HCT116 (cell line): Measurements from ENCODE around the gene DENND5B. TPM values are rescaled to one million over a fixed set of nuclear protein-coding genes. Genes with fewer than 3 reads are reported as not detected.

Experiments used
- ATAC-seq: fragments of 200-7000 bp; cut with Tn5 transposase; 2 replicates; pipeline ENCODE4 v1.9.1; 2020; ENCODE audit warnings: mild to moderate bottlenecking, moderate library complexity
- BruUV-seq: library from RNA; stranded (reverse); fragments of 400-500 nt; replicated peaks from 2 replicates; lab custom pipeline; 2021; lab: Mats Ljungman, UMichigan
- CTCF ChIA-PET: fragments of 300-600 bp; sonication (Branson Sonifier 250); formaldehyde crosslinking; loops from one replicate; lab custom pipeline; 2021; ENCODE audit warnings: antibody characterized with exemption; lab: Charles Lee
- POLR2A ChIA-PET: fragments of 300-600, 350-600 bp; sonication (Branson Sonifier 250); formaldehyde crosslinking; loops from one replicate; lab custom pipeline; 2021; ENCODE audit warnings: antibody characterized with exemption; lab: Charles Lee
- RAD21 ChIA-PET, 2 experiments: fragments of 300-600 bp; sonication (Branson Sonifier 250); formaldehyde crosslinking; loops; one replicate each; lab custom pipeline; 2023; ENCODE audit warnings: low total read pairs in 2 of 2; ENCODE audit not compliant: uncharacterized antibody in 2 of 2, unreplicated experiment in 2 of 2, low non-redundant PET in 1 of 2; lab: Charles Lee
- DNase-seq: peaks from one replicate; pipeline ENCODE4 v3.0.0-alpha.2; 2010; ENCODE audit warnings: low read depth, low spot score
- H2AFZ ChIP-seq: fragments of 200-600 bp; shearing (Covaris generic), sonication (generic); 2 replicates; pipeline ENCODE4 v1.6.1; 2017; ENCODE audit warnings: low read depth, mixed run types, mixed read lengths, antibody characterized with exemption, low read length; ENCODE audit not compliant: poor library complexity, severe bottlenecking
- H3K27ac ChIP-seq: 2 replicates; pipeline ENCODE4 v1.5.1; 2012; ENCODE audit warnings: low read depth, low read length
- H3K27me3 ChIP-seq: fragments of 200-600 bp; sonication (generic); 2 replicates; pipeline ENCODE4 v1.6.1; 2016; ENCODE audit warnings: mixed run types, low read length, mixed read lengths; ENCODE audit not compliant: insufficient read depth
- H3K36me3 ChIP-seq, 2 experiments: fragments of 200-500 bp in 1 of 2; fragments of 200-600 bp in 1 of 2; sonication (Bioruptor generic) in 1 of 2; sonication (generic) in 1 of 2; 2 replicates each; pipeline versions ENCODE4 v1.5.1 to v1.6.1; 2014 to 2016; ENCODE audit warnings: low read length in 2 of 2, inconsistent platforms in 1 of 2, mixed read lengths in 1 of 2, mixed run types in 1 of 2; ENCODE audit not compliant: insufficient read depth in 2 of 2, control insufficient read depth in 1 of 2
- H3K4me1 ChIP-seq, 2 experiments: fragments of 200-600 bp in 1 of 2; sonication (generic) in 1 of 2; 2 replicates each; pipeline versions ENCODE4 v1.5.1 to v1.6.1; 2012 to 2017; ENCODE audit warnings: low read length in 2 of 2, inconsistent platforms in 1 of 2, mild to moderate bottlenecking in 1 of 2, mixed read lengths in 1 of 2, mixed run types in 1 of 2, moderate library complexity in 1 of 2; ENCODE audit not compliant: insufficient read depth in 2 of 2, control insufficient read depth in 1 of 2
- H3K4me2 ChIP-seq: fragments of 200-600 bp; sonication (generic); 2 replicates; pipeline ENCODE4 v1.6.1; 2017; ENCODE audit warnings: mixed run types, low read length, mixed read lengths
- H3K4me3 ChIP-seq, 2 experiments: fragments of 200-600 bp in 1 of 2; sonication (generic) in 1 of 2; replicated peaks in 1 of 2; 2 replicates each; pipeline ENCODE4 v1.5.1; 2011 to 2016; ENCODE audit warnings: low read length in 2 of 2, control low read depth in 1 of 2, low read depth in 1 of 2, mild to moderate bottlenecking in 1 of 2, mixed read lengths in 1 of 2, mixed run types in 1 of 2
- H3K79me2 ChIP-seq: fragments of 200-600 bp; sonication (generic); 2 replicates; pipeline ENCODE4 v1.6.1; 2017; ENCODE audit warnings: mild to moderate bottlenecking, mixed run types, low read length, moderate library complexity, mixed read lengths; ENCODE audit not compliant: insufficient read depth
- H3K9ac ChIP-seq: fragments of 200-600 bp; sonication (generic); 2 replicates; pipeline ENCODE4 v1.6.1; 2016; ENCODE audit warnings: low read length, mixed read lengths
- H3K9me2 ChIP-seq: fragments of 200-600 bp; sonication (generic), shearing (Covaris generic); 2 replicates; pipeline ENCODE4 v1.6.1; 2017; ENCODE audit warnings: mixed run types, mild to moderate bottlenecking, moderate library complexity; ENCODE audit not compliant: insufficient read depth
- H3K9me3 ChIP-seq, 2 experiments: fragments of 200-500 bp in 1 of 2; fragments of 200-600 bp in 1 of 2; sonication (Bioruptor generic) in 1 of 2; sonication (generic) in 1 of 2; 2 replicates each; pipeline ENCODE4 v1.6.1; 2014 to 2017; ENCODE audit warnings: low read length in 2 of 2, mixed read lengths in 2 of 2, inconsistent platforms in 1 of 2, low read depth in 1 of 2, mild to moderate bottlenecking in 1 of 2, mixed run types in 1 of 2, moderate library complexity in 1 of 2; ENCODE audit not compliant: control insufficient read depth in 1 of 2, insufficient read depth in 1 of 2
- H4K20me1 ChIP-seq: fragments of 200-600 bp; sonication (generic), shearing (Covaris generic); 2 replicates; pipeline ENCODE4 v1.6.1; 2017; ENCODE audit warnings: mixed run types, mild to moderate bottlenecking, moderate library complexity; ENCODE audit not compliant: insufficient read depth
- ATF3 ChIP-seq: IDR thresholded peaks from 2 replicates; pipeline ENCODE4 v1.6.1; 2012
- CBX3 ChIP-seq: IDR thresholded peaks from 2 replicates; pipeline ENCODE4 v1.6.1; 2012; ENCODE audit warnings: low read depth
- CEBPB ChIP-seq: IDR thresholded peaks from 2 replicates; pipeline ENCODE4 v1.6.1; 2012; ENCODE audit warnings: low read depth
- ELF1 ChIP-seq: IDR thresholded peaks from 2 replicates; pipeline ENCODE4 v1.6.1; 2012; ENCODE audit warnings: low read depth, borderline replicate concordance
- EZH2phosphoT487 ChIP-seq: fragments of 200-600 bp; IDR thresholded peaks from 2 replicates; pipeline ENCODE4 v1.6.1; 2018; ENCODE audit warnings: antibody characterized with exemption, borderline replicate concordance
- FOSL1 ChIP-seq: IDR thresholded peaks from 2 replicates; pipeline ENCODE4 v1.6.1; 2012; ENCODE audit warnings: low read depth
- POLR2A ChIP-seq: IDR thresholded peaks from 2 replicates; pipeline ENCODE4 v1.7.0; 2011; ENCODE audit warnings: borderline replicate concordance; ENCODE audit not compliant: insufficient read depth, insufficient read length; ENCODE audit errors: extremely low read depth
- POLR2AphosphoS5 ChIP-seq: IDR thresholded peaks from 2 replicates; pipeline ENCODE4 v1.6.1; 2011; ENCODE audit warnings: mild to moderate bottlenecking, low read depth, low read length, moderate library complexity
- RAD21 ChIP-seq: IDR thresholded peaks from 2 replicates; pipeline ENCODE4 v1.6.1; 2012; ENCODE audit warnings: low read depth, mild to moderate bottlenecking
- REST ChIP-seq: IDR thresholded peaks from 2 replicates; pipeline ENCODE4 v1.6.1; 2012; ENCODE audit warnings: low read depth
- SRF ChIP-seq: IDR thresholded peaks from 2 replicates; pipeline ENCODE4 v1.6.1; 2012; ENCODE audit warnings: low read depth
- YY1 ChIP-seq: IDR thresholded peaks from 2 replicates; pipeline ENCODE4 v1.6.1; 2011; ENCODE audit warnings: low read length, low read depth, moderate library complexity, mild to moderate bottlenecking; ENCODE audit not compliant: insufficient replicate concordance; ENCODE audit errors: extremely low read depth
- ZNF274 ChIP-seq: fragments of 200-500 bp; sonication (Bioruptor generic); IDR thresholded peaks from 2 replicates; pipeline ENCODE4 v1.6.1; 2014; ENCODE audit warnings: mild to moderate bottlenecking, low read depth, low read length, inconsistent platforms
- intact Hi-C: fragments of 100-400 bp; cut with micrococcal nuclease; formaldehyde crosslinking; loops from 2 replicates; pipeline ENCODE4 v1.10.0; 2022
- total RNA-seq: library from RNA; stranded (reverse); gene quantifications from one replicate; pipeline ENCODE4 v1.2.1, GENCODE V29; 2021; ENCODE audit not compliant: unreplicated experiment

The DENND5B gene
- total RNA-seq, 1 experiment from 2014 or later, result 19.2 TPM

GRCh38 chr12:31471051-31471450 is 119.9 kb downstream of the DENND5B start:
- Histone ChIP-seq H3K27ac (peak overlapping the region; percentile 76), H2AFZ (no peak overlapping the region)
- ATAC-seq, result no peak

More at GRCh38 chr12:31471051-31471450, 119.9 kb downstream of the DENND5B start:
- no peak overlapping the region for H3K4me3 ChIP-seq
- H3K27me3 ChIP-seq, result no peaks in the 10 kb centered on the region
- no peaks in the 10 kb centered on the region for H4K20me1 ChIP-seq
- POLR2A ChIA-PET, result no interaction called here
- RAD21 ChIA-PET, result interaction anchor here (0.5 to 1.0 kb wide), 4 partner anchors 50 to 120 kb away, joined by 3 to 5 read pairs (median 4); partner anchors contain the start of gene DENND5B (in 1 of the 2)
- no peak for DNase-seq
- peak overlapping the region; percentile 31; the same call in 1 of the 2 replicates for H3K4me2 ChIP-seq
- no TSS peak for BruUV-seq
- H3K4me1 ChIP-seq, result peaks cover 39 to 48% of the 10 kb centered on the region in 2 experiments
- no peaks in the 10 kb centered on the region for H3K9me3 ChIP-seq
- no peak for TF ChIP-seq CEBPB
- no peak for TF ChIP-seq CBX3
- TF ChIP-seq POLR2A, result no peak
- TF ChIP-seq ELF1, result no peak
- TF ChIP-seq FOSL1, result no peak
- no peak for TF ChIP-seq REST
- no peak for TF ChIP-seq POLR2AphosphoS5
- TF ChIP-seq SRF, result no peak
- TF ChIP-seq ATF3, result no peak
- no peak for TF ChIP-seq EZH2phosphoT487
- no peak for TF ChIP-seq RAD21
- no peak for TF ChIP-seq ZNF274
- no peak for TF ChIP-seq YY1
- no peaks in the 10 kb centered on the region for H3K36me3 ChIP-seq
- intact Hi-C loops, result no loop called here
- no peak overlapping the region for H3K9ac ChIP-seq
- H3K9me2 ChIP-seq, result no peaks in the 10 kb centered on the region
- H3K79me2 ChIP-seq, result no peaks in the 10 kb centered on the region
- CTCF ChIA-PET, result no interaction called here
